Cardiac septum (tissue), 1 donor: ENCODE data around the gene CAMK2N2. TPM values are rescaled to one million over a fixed set of nuclear protein-coding genes. Genes with fewer than 3 reads are reported as not detected.

Experiments used
- DNase-seq: peaks from one replicate; pipeline ENCODE4 v3.0.0-alpha.2; 2020; ENCODE audit warnings: low spot score
- intact Hi-C: fragments of 100-400 bp; cut with DNase I; formaldehyde crosslinking; loops from one replicate; pipeline ENCODE4 v1.14.0; 2022
- microRNA-seq: library from miRNA; unstranded; fragments of <30 nt; microRNA quantifications from one replicate; pipeline ENCODE4 v1.2.0, GENCODE V29; 2020
- total RNA-seq: library from RNA; stranded (reverse); fragmentation: NEBNext Ultra II Directional; extraction: Animal tissue kit (Norgen Biotek cat#: 25700); gene quantifications from one replicate; pipeline ENCODE4 v1.2.1, GENCODE V29; 2021
- donor health status: DM: no; HTN: no; CAD: no.

The CAMK2N2 gene
- total RNA-seq, 1 donor from 2014 or later = 0.30 TPM

- DNase-seq = no peak
- intact Hi-C loops = no loop called here
Measured at GRCh38 chr3:184230603-184231528, 30.5 kb downstream of the CAMK2N2 start.

GRCh38 chr3:184230081-184230602 is 31.2 kb downstream of the CAMK2N2 start:
- intact Hi-C loops = no loop called here
- DNase-seq = no peak

- intact Hi-C loops = no loop called here
- no peak for DNase-seq
Measured at GRCh38 chr3:184229394-184230080, 31.8 kb downstream of the CAMK2N2 start, which contains the start of gene VWA5B2. Gene VWA5B2, plus strand, starts transcription at chr3:184229585. Its CDS starts 944 bp downstream, at chr3:184230529.

GRCh38 chr3:184228376-184229137 is 32.8 kb downstream of the CAMK2N2 start:
- intact Hi-C loops = no loop called here
- DNase-seq = no peak

GRCh38 chr3:184227481-184227935 is 33.8 kb downstream of the CAMK2N2 start:
- no peak for DNase-seq
- intact Hi-C loops = no loop called here

GRCh38 chr3:184223946-184224345 is 37.4 kb downstream of the CAMK2N2 start:
- intact Hi-C loops = no loop called here
- DNase-seq = no peak

GRCh38 chr3:184222521-184222920 is 38.8 kb downstream of the CAMK2N2 start:
- DNase-seq = no peak
- intact Hi-C loops = no loop called here

GRCh38 chr3:184218814-184219213 is 42.5 kb downstream of the CAMK2N2 start:
- no peak for DNase-seq
- intact Hi-C loops = no loop called here

GRCh38 chr3:184211718-184212117 is 49.6 kb downstream of the CAMK2N2 start:
- intact Hi-C loops = no loop called here
- no peak for DNase-seq

GRCh38 chr3:184211297-184211696 is 50.1 kb downstream of the CAMK2N2 start:
- no peak for DNase-seq
- intact Hi-C loops = no loop called here

Small RNA genes within 50 kb of the gene (microRNA-seq; reads per million reads assigned to microRNA genes)
- gene MIR1224 = not detected

Other genes with a start within 250 kb of the CAMK2N2 start
- 34.6 TPM for gene ABCC5, start 243.7 kb downstream of the CAMK2N2 start, total RNA-seq
- not detected for gene HTR3D, start 229.8 kb downstream of the CAMK2N2 start, total RNA-seq
- gene HTR3C, start 208.5 kb downstream of the CAMK2N2 start, total RNA-seq = not detected
- not detected for gene HTR3E, start 164.5 kb downstream of the CAMK2N2 start, total RNA-seq
- 33.4 TPM for gene EIF2B5, start 126.2 kb downstream of the CAMK2N2 start, total RNA-seq
- 68.6 TPM for gene DVL3, start 106.2 kb downstream of the CAMK2N2 start, total RNA-seq
- 317 TPM for gene AP2M1, start 86.7 kb downstream of the CAMK2N2 start, total RNA-seq
- 61.5 TPM for gene ABCF3, start 75.4 kb downstream of the CAMK2N2 start, total RNA-seq
- not detected for gene VWA5B2, start 32.0 kb downstream of the CAMK2N2 start, total RNA-seq
- gene ALG3, start 12.6 kb downstream of the CAMK2N2 start, total RNA-seq = 14.1 TPM
- 1.5 TPM for gene EEF1AKMT4, start 11.9 kb downstream of the CAMK2N2 start, total RNA-seq
- 0.19 TPM for gene ECE2, start 14.5 kb upstream of the CAMK2N2 start, total RNA-seq
- gene PSMD2, start 37.7 kb upstream of the CAMK2N2 start, total RNA-seq = 217 TPM
- 284 TPM for gene EIF4G1, start 53.1 kb upstream of the CAMK2N2 start, total RNA-seq
- 43.3 TPM for gene FAM131A, start 76.0 kb upstream of the CAMK2N2 start, total RNA-seq
- 3.1 TPM for gene CLCN2, start 100.1 kb upstream of the CAMK2N2 start, total RNA-seq
- 23.2 TPM for gene POLR2H, start 100.2 kb upstream of the CAMK2N2 start, total RNA-seq
- gene THPO, start 116.7 kb upstream of the CAMK2N2 start, total RNA-seq = 0.48 TPM
- gene CHRD, start 118.5 kb upstream of the CAMK2N2 start, total RNA-seq = 7.0 TPM